Fibroblast of lung (primary cell): Measurements from ENCODE around the gene RANBP3.

Experiments
- EZH2 ChIP-seq: IDR thresholded peaks from 2 replicates; pipeline ENCODE4 v1.5.1; 2012; ENCODE audit warnings: low read length, control low read depth, mild to moderate bottlenecking; ENCODE audit errors: missing control alignments
- TF ChIP-seq, protein P1 (sequence below), 2 donors: IDR thresholded peaks in 1 of 2; conservative IDR thresholded peaks in 1 of 2; 1 replicate in 1 of 2; 2 replicates in 1 of 2; pipeline ENCODE4 v1.5.1; 2011 to 2012; ENCODE audit warnings: low read length in 2 of 2, control low read depth in 1 of 2, inconsistent platforms in 1 of 2, low read depth in 1 of 2, mild to moderate bottlenecking in 1 of 2

- TF ChIP-seq, protein P1, sequence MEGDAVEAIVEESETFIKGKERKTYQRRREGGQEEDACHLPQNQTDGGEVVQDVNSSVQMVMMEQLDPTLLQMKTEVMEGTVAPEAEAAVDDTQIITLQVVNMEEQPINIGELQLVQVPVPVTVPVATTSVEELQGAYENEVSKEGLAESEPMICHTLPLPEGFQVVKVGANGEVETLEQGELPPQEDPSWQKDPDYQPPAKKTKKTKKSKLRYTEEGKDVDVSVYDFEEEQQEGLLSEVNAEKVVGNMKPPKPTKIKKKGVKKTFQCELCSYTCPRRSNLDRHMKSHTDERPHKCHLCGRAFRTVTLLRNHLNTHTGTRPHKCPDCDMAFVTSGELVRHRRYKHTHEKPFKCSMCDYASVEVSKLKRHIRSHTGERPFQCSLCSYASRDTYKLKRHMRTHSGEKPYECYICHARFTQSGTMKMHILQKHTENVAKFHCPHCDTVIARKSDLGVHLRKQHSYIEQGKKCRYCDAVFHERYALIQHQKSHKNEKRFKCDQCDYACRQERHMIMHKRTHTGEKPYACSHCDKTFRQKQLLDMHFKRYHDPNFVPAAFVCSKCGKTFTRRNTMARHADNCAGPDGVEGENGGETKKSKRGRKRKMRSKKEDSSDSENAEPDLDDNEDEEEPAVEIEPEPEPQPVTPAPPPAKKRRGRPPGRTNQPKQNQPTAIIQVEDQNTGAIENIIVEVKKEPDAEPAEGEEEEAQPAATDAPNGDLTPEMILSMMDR (conservative IDR thresholded peaks at IDR 0.05 in 1 of 2, IDR thresholded peaks at IDR 0.05 in 1 of 2; ENCODE audit: low read depth in 1 of 2, low read length in 2 of 2), result no peak
- no peak for TF ChIP-seq EZH2
Observed at GRCh38 chr19:5892772-5893275, 85.1 kb downstream of the RANBP3 start.
